GM21390 (cell line): Measurements from ENCODE around the gene METTL8.

Experiments used
- ATAC-seq: cut with Tn5 transposase; IDR thresholded peaks from one replicate; pipeline ENCODE4 v1.9.1; 2021; ENCODE audit not compliant: unreplicated experiment

METTL8 gene

GRCh38 chr2:171346723-171347557, 86.8 kb downstream of the METTL8 start:
- peak; percentile 59 for ATAC-seq

GRCh38 chr2:171345971-171346722, 87.6 kb downstream of the METTL8 start:
- ATAC-seq: no peak

GRCh38 chr2:171344182-171344581, 89.6 kb downstream of the METTL8 start:
- ATAC-seq: no peak

GRCh38 chr2:171342067-171342413, 91.8 kb downstream of the METTL8 start:
- ATAC-seq: no peak

- ATAC-seq: no peak
These were observed 92.3 kb downstream of the METTL8 start for GRCh38 chr2:171341394-171342066.

- ATAC-seq: no peak
These were observed 98.8 kb downstream of the METTL8 start for GRCh38 chr2:171334946-171335345.

GRCh38 chr2:171334171-171334570, 99.6 kb downstream of the METTL8 start:
- ATAC-seq: no peak

GRCh38 chr2:171330155-171330956, 103.4 kb downstream of the METTL8 start:
- ATAC-seq: no peak

- ATAC-seq: no peak
These were observed 106.7 kb downstream of the METTL8 start for GRCh38 chr2:171327043-171327496.

- peak; percentile 40 for ATAC-seq
These were observed 107.8 kb downstream of the METTL8 start for GRCh38 chr2:171325886-171326585.

- no peak for ATAC-seq
These were observed 109.7 kb downstream of the METTL8 start for GRCh38 chr2:171323971-171324528.

GRCh38 chr2:171322928-171323327, 110.9 kb downstream of the METTL8 start:
- no peak for ATAC-seq

GRCh38 chr2:171320731-171321130, 113.1 kb downstream of the METTL8 start:
- ATAC-seq: no peak

GRCh38 chr2:171320208-171320621, 113.6 kb downstream of the METTL8 start:
- peak; percentile 30 for ATAC-seq

- ATAC-seq: peak; percentile 51
These were observed 114.5 kb downstream of the METTL8 start for GRCh38 chr2:171319164-171319810.

GRCh38 chr2:171318463-171318934, 115.3 kb downstream of the METTL8 start:
- no peak for ATAC-seq

- ATAC-seq: peak; percentile 22
These were observed 116.2 kb downstream of the METTL8 start for GRCh38 chr2:171317492-171318125.

GRCh38 chr2:171316755-171317337, 116.9 kb downstream of the METTL8 start:
- no peak for ATAC-seq
